Keratinocyte (primary cell): ENCODE data around the gene BEX4. TPM values are rescaled to one million over a fixed set of nuclear protein-coding genes. Genes with fewer than 3 reads are reported as not detected.
"Not testable (repeated sequence)": the region's sequence is repeated elsewhere in the genome, so short reads cannot be mapped to it uniquely, and the experiment has no call there.

Experiments
- DNase-seq: peaks from one replicate; pipeline ENCODE4 v3.0.0-alpha.2; 2011; ENCODE audit warnings: low read depth, missing footprints, low spot score
- FAIRE-seq: peaks from 2 replicates; lab custom pipeline; 2011; peaks lifted over from hg19 to GRCh38; lab: Jason Lieb, UNC
- H2AFZ ChIP-seq: 2 replicates; pipeline ENCODE4 v1.6.0; 2012; ENCODE audit warnings: low read length, control low read depth, inconsistent platforms; ENCODE audit not compliant: control insufficient read depth
- H3K27ac ChIP-seq: 2 replicates; pipeline ENCODE4 v1.5.1; 2011; ENCODE audit warnings: low read length; ENCODE audit not compliant: control insufficient read depth, insufficient read depth
- H3K27me3 ChIP-seq: 3 replicates; pipeline ENCODE4 v1.6.0; 2011; ENCODE audit warnings: low read length; ENCODE audit not compliant: control insufficient read depth, insufficient read depth; ENCODE audit errors: extremely low read depth
- H3K36me3 ChIP-seq, 2 experiments: 2 replicates in 1 of 2; 3 replicates in 1 of 2; pipeline ENCODE4 v1.5.1; 2011; ENCODE audit warnings: low read length in 2 of 2, mild to moderate bottlenecking in 1 of 2; ENCODE audit not compliant: control insufficient read depth in 2 of 2, insufficient read depth in 2 of 2; ENCODE audit errors: extremely low read depth in 1 of 2
- H3K4me1 ChIP-seq: 3 replicates; pipeline ENCODE4 v1.5.1; 2011; ENCODE audit warnings: low read length; ENCODE audit not compliant: control insufficient read depth, insufficient read depth; ENCODE audit errors: extremely low read depth
- H3K4me2 ChIP-seq: 3 replicates; pipeline ENCODE4 v1.6.0; 2011; ENCODE audit warnings: low read depth, low read length; ENCODE audit not compliant: control insufficient read depth, insufficient read depth; ENCODE audit errors: extremely low read depth
- H3K4me3 ChIP-seq, 3 experiments: fragments of 200-600 bp in 1 of 3; sonication (generic) in 1 of 3; 2 replicates in 2 of 3; 3 replicates in 1 of 3; pipeline ENCODE4 v1.5.1; 2011 to 2016; ENCODE audit warnings: low read length in 3 of 3, mild to moderate bottlenecking in 3 of 3, control low read depth in 2 of 3, inconsistent platforms in 1 of 3, low read depth in 1 of 3, mixed read lengths in 1 of 3, mixed run types in 1 of 3, moderate library complexity in 1 of 3; ENCODE audit not compliant: control insufficient read depth in 2 of 3, insufficient read depth in 2 of 3; ENCODE audit errors: extremely low read depth in 1 of 3
- H3K79me2 ChIP-seq: 2 replicates; pipeline ENCODE4 v1.6.0; 2012; ENCODE audit warnings: low read length; ENCODE audit not compliant: control insufficient read depth, insufficient read depth
- H3K9ac ChIP-seq: 3 replicates; pipeline ENCODE4 v1.6.0; 2011; ENCODE audit warnings: low read length; ENCODE audit not compliant: control insufficient read depth, insufficient read depth; ENCODE audit errors: extremely low read depth
- H3K9me1 ChIP-seq: 3 replicates; pipeline ENCODE4 v1.6.0; 2011; ENCODE audit warnings: low read length; ENCODE audit not compliant: control insufficient read depth, insufficient read depth; ENCODE audit errors: extremely low read depth
- H3K9me3 ChIP-seq: 2 replicates; pipeline ENCODE4 v1.5.1; 2012; ENCODE audit warnings: low read depth, low read length; ENCODE audit not compliant: control insufficient read depth
- H4K20me1 ChIP-seq: 3 replicates; pipeline ENCODE4 v1.6.0; 2011; ENCODE audit warnings: low read length; ENCODE audit not compliant: control insufficient read depth, insufficient read depth; ENCODE audit errors: extremely low read depth
- EZH2 ChIP-seq: IDR thresholded peaks from one replicate; pipeline ENCODE4 v1.6.1; 2012; ENCODE audit warnings: inconsistent platforms, mild to moderate bottlenecking, low read length, moderate library complexity
- dilution Hi-C: fragments of 300-500 bp; cut with MboI; formaldehyde crosslinking; loops from one replicate; pipeline ENCODE4 v1.7.0; 2020; ENCODE audit warnings: low sequenced_read_pairs; ENCODE audit not compliant: extremely low pct_ligation_motif_present
- polyA plus RNA-seq, 5 experiments: library from polyadenylated mRNA; depleted of rRNA in 3 of 5; stranded (reverse) in 3 of 5; stranded (forward) in 1 of 5; unstranded in 1 of 5; fragments of >200 nt; gene quantifications; 1 replicate in 1 of 5; 2 replicates in 3 of 5; 3 replicates in 1 of 5; pipeline versions ENCODE4 v1.2.1 to v1.2.3, GENCODE V29; 2011 to 2012; ENCODE audit warnings: missing spikeins in 2 of 5, low read depth in 1 of 5, low replicate concordance in 1 of 5
- TF ChIP-seq, protein P1 (sequence below), 3 experiments: IDR thresholded peaks in 1 of 3; conservative IDR thresholded peaks in 1 of 3; optimal IDR thresholded peaks in 1 of 3; 2 replicates in 2 of 3; 3 replicates in 1 of 3; pipeline versions ENCODE3 to v1.5.1; 2011; ENCODE audit warnings: low read length in 3 of 3, mild to moderate bottlenecking in 3 of 3, moderate library complexity in 2 of 3, control low read depth in 1 of 3, inconsistent platforms in 1 of 3; ENCODE audit not compliant: insufficient read depth in 2 of 3; ENCODE audit errors: extremely low read depth in 1 of 3

Gene BEX4
- polyA plus RNA-seq, 1 donor (not counting 4 experiments of a cell fraction or from before 2014, with no cell fraction given): 20.0 TPM

GRCh38 chrX:103234869-103235268, 20.0 kb downstream of the BEX4 start:
- dilution Hi-C loops: no loop called here
- TF ChIP-seq, protein P1, sequence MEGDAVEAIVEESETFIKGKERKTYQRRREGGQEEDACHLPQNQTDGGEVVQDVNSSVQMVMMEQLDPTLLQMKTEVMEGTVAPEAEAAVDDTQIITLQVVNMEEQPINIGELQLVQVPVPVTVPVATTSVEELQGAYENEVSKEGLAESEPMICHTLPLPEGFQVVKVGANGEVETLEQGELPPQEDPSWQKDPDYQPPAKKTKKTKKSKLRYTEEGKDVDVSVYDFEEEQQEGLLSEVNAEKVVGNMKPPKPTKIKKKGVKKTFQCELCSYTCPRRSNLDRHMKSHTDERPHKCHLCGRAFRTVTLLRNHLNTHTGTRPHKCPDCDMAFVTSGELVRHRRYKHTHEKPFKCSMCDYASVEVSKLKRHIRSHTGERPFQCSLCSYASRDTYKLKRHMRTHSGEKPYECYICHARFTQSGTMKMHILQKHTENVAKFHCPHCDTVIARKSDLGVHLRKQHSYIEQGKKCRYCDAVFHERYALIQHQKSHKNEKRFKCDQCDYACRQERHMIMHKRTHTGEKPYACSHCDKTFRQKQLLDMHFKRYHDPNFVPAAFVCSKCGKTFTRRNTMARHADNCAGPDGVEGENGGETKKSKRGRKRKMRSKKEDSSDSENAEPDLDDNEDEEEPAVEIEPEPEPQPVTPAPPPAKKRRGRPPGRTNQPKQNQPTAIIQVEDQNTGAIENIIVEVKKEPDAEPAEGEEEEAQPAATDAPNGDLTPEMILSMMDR (optimal IDR thresholded peaks at IDR 0.05 in 1 of 3, IDR thresholded peaks at IDR 0.05 in 1 of 3, conservative IDR thresholded peaks at IDR 0.05 in 1 of 3; ENCODE audit: extremely low read depth in 1 of 3, insufficient read depth in 2 of 3, low read length in 3 of 3): no peak
- TF ChIP-seq EZH2: no peak
- Histone ChIP-seq H2AFZ (no peak overlapping the region), H3K9me1 (no peaks in the 10 kb centered on the region), H3K27ac (no peak overlapping the region), H3K4me1 (no peaks in the 10 kb centered on the region), H3K36me3 (no peaks in the 10 kb centered on the region), H3K79me2 (no peaks in the 10 kb centered on the region), H4K20me1 (no peaks in the 10 kb centered on the region), H3K4me3 (no peak overlapping the region), H3K27me3 (no peaks in the 10 kb centered on the region), H3K4me2 (no peak overlapping the region), H3K9me3 (no peaks in the 10 kb centered on the region), H3K9ac (no peak overlapping the region)
- DNase-seq (no peak), FAIRE-seq (no peak)

- H3K27me3 ChIP-seq, H2AFZ ChIP-seq, H3K4me3 ChIP-seq, H3K9me1 ChIP-seq, H3K79me2 ChIP-seq, H3K4me2 ChIP-seq, H3K36me3 ChIP-seq, H3K9me3 ChIP-seq, H4K20me1 ChIP-seq, dilution Hi-C loops, DNase-seq, H3K27ac ChIP-seq, FAIRE-seq, H3K4me1 ChIP-seq, H3K9ac ChIP-seq: not testable (repeated sequence)
Observed at GRCh38 chrX:103235608-103236007, 20.7 kb downstream of the BEX4 start.

DNA sequence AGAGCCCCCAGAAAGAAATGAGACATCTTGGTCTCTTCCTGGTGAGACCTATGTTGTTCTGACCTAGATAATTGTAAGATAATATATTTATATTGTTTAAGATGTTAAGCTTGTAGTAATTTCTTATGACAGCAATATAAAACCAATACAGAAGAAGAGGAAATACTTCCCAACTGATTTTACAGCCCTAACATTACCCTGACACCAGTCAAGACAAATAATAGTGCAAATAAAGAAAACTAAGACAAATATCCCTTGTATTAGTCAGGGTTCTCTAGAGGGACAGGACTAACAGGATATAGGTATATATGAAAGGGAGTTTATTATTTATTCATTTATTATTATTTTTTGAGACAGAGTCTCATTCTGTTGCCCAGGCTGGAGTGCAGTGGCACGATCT, 21.4 kb downstream of the BEX4 start:
- dilution Hi-C loops: no loop called here
- no peak overlapping the region for H3K27ac ChIP-seq
- TF ChIP-seq, protein P1 (optimal IDR thresholded peaks at IDR 0.05 in 1 of 3, IDR thresholded peaks at IDR 0.05 in 1 of 3, conservative IDR thresholded peaks at IDR 0.05 in 1 of 3; ENCODE audit: extremely low read depth in 1 of 3, insufficient read depth in 2 of 3, low read length in 3 of 3): no peak
- no peak for TF ChIP-seq EZH2
- FAIRE-seq (no peak), DNase-seq (no peak)
- H3K4me3 ChIP-seq: no peak overlapping the region
- no peaks in the 10 kb centered on the region for H3K4me1 ChIP-seq
- no peaks in the 10 kb centered on the region for H3K36me3 ChIP-seq
- H3K9ac ChIP-seq: no peak overlapping the region
- no peaks in the 10 kb centered on the region for H3K79me2 ChIP-seq
- no peak overlapping the region for H2AFZ ChIP-seq
- no peaks in the 10 kb centered on the region for H3K9me1 ChIP-seq
- no peaks in the 10 kb centered on the region for H3K9me3 ChIP-seq
- no peaks in the 10 kb centered on the region for H3K27me3 ChIP-seq
- H3K4me2 ChIP-seq: no peak overlapping the region
- no peaks in the 10 kb centered on the region for H4K20me1 ChIP-seq
